ENCODE results near the gene TMOD2. TPM values are rescaled to one million over a fixed set of nuclear protein-coding genes. Genes with fewer than 3 reads are reported as not detected.

TMOD2 gene
- total and polyA plus RNA-seq, 2 of the 8 experiments (the other 6 are each of a cell fraction or from before 2014, with no cell fraction given) = 0.80 to 6.5 TPM

GRCh38 chr15:51793521-51794305, 42.3 kb downstream of the TMOD2 start:
- H4K8ac ChIP-seq (ENCODE audit: extremely low read depth, insufficient read depth, low read length) = no peak overlapping the region
- H2BK12ac ChIP-seq (ENCODE audit: low read depth, low read length) = no peak overlapping the region
- no peaks in the 10 kb centered on the region for H3K9me3 ChIP-seq (ENCODE audit: insufficient read depth in 2 of 2, low read depth in 1 of 2, low read length in 1 of 2)
- no peaks in the 10 kb centered on the region for H4K20me1 ChIP-seq (replicated peaks in 1 of 2; ENCODE audit: control insufficient read depth in 1 of 2, insufficient read depth in 2 of 2, low read length in 2 of 2)
- no peak overlapping the region for H2BK20ac ChIP-seq (ENCODE audit: low read length)
- no peak overlapping the region for H3K23ac ChIP-seq (ENCODE audit: insufficient read length)
- H3K79me2 ChIP-seq (ENCODE audit: control insufficient read depth in 1 of 2, insufficient read depth in 2 of 2, low read length in 2 of 2) = no peaks in the 10 kb centered on the region
- FAIRE-seq = no peak
- H3K14ac ChIP-seq (ENCODE audit: insufficient read length) = no peak overlapping the region
- no peak overlapping the region for H3K27ac ChIP-seq (ENCODE audit: low read depth, low read length)
- no peak overlapping the region for H4K91ac ChIP-seq (replicated peaks; ENCODE audit: insufficient read length, low read length)
- no peak overlapping the region for H3K18ac ChIP-seq (ENCODE audit: extremely low read depth, low read length)
- H2AFZ ChIP-seq (ENCODE audit: low read length) = no peak overlapping the region
- H4K5ac ChIP-seq (ENCODE audit: insufficient read length, low read depth, low read length) = no peak overlapping the region
- H3K4me2 ChIP-seq (ENCODE audit: insufficient read depth in 1 of 2, low read depth in 2 of 2, low read length in 2 of 2) = no peak overlapping the region
- POLR2A ChIA-PET (ENCODE audit: partially characterized antibody) = interaction anchor here (1.1 kb wide), 1 partner anchor 18 kb away, joined by 3 read pairs; no protein-coding TSS in a partner anchor
- H3K79me1 ChIP-seq (ENCODE audit: low read depth, low read length) = no peaks in the 10 kb centered on the region
- H3K4ac ChIP-seq (replicated peaks; ENCODE audit: insufficient read length, low read depth, low read length) = no peak overlapping the region
- H3K27me3 ChIP-seq (replicated peaks in 1 of 4; ENCODE audit: control insufficient read depth in 3 of 4, extremely low read depth in 1 of 4, insufficient read depth in 3 of 4, low read length in 3 of 4) = no peaks in the 10 kb centered on the region
- H3K36me3 ChIP-seq (ENCODE audit: control insufficient read depth in 2 of 4, insufficient read depth in 4 of 4, low read length in 3 of 4) = no peaks in the 10 kb centered on the region
- H3K23me2 ChIP-seq (ENCODE audit: low read depth, low read length) = no peaks in the 10 kb centered on the region
- DNase-seq (ENCODE audit: low read depth in 1 of 2, low spot score in 2 of 2) = no peak
- no peak overlapping the region for H2AK5ac ChIP-seq (ENCODE audit: low read depth, low read length)
- 83% methylated on average over 4 of the region's 4 CpGs; no CpG with 5 or more reads in 1 of the 2 experiments for WGBS, 2 experiments (ENCODE audit: extremely low coverage in 1 of 2, insufficient coverage in 1 of 2, insufficient read length in 1 of 2, insufficient replicate concordance in 2 of 2, low coverage in 1 of 2, low lambda C conversion rate in 2 of 2, missing lambda C conversion rate in 1 of 2)
- H2BK120ac ChIP-seq (replicated peaks; ENCODE audit: low read depth, low read length) = no peak overlapping the region
- no peaks in the 10 kb centered on the region for H3K4me1 ChIP-seq (replicated peaks in 1 of 4; ENCODE audit: control insufficient read depth in 3 of 4, insufficient read depth in 4 of 4, low read length in 3 of 4)
- no peak overlapping the region for H3K56ac ChIP-seq (replicated peaks; ENCODE audit: insufficient read length, low read depth, low read length)
- H2BK5ac ChIP-seq (ENCODE audit: low read depth, low read length) = no peak overlapping the region
- H3K4me3 ChIP-seq (ENCODE audit: extremely low read depth in 1 of 4, insufficient read depth in 2 of 4, low read depth in 3 of 4, low read length in 4 of 4) = no peak overlapping the region
- CTCF ChIA-PET (ENCODE audit: partially characterized antibody) = interaction anchor here (0.7 to 1.5 kb wide), 2 partner anchors 17 to 124 kb away, joined by 3 read pairs; no protein-coding TSS in a partner anchor
- no peak overlapping the region for H3K9ac ChIP-seq (replicated peaks in 1 of 4; ENCODE audit: extremely low read depth in 1 of 4, low read depth in 3 of 4, low read length in 3 of 4)
- H2BK15ac ChIP-seq (ENCODE audit: low read length) = no peak overlapping the region
- TF ChIP-seq SIRT6 (IDR thresholded peaks at IDR 0.05; ENCODE audit: low read length) (no peak), SUZ12 (IDR thresholded peaks at IDR 0.05; ENCODE audit: low read length) (no peak), CHD2 (IDR thresholded peaks at IDR 0.05; ENCODE audit: low read length) (no peak), E2F6 (IDR thresholded peaks at IDR 0.05) (no peak), RXRA (IDR thresholded peaks at IDR 0.05; ENCODE audit: insufficient read depth, low read depth, low read length) (no peak), NRF1 (IDR thresholded peaks at IDR 0.05; ENCODE audit: low read depth, low read length) (no peak), BACH1 (IDR thresholded peaks at IDR 0.05; ENCODE audit: low read length) (no peak), JUN (IDR thresholded peaks at IDR 0.05; ENCODE audit: low read depth, low read length) (no peak)
- TF ChIP-seq, protein P1, sequence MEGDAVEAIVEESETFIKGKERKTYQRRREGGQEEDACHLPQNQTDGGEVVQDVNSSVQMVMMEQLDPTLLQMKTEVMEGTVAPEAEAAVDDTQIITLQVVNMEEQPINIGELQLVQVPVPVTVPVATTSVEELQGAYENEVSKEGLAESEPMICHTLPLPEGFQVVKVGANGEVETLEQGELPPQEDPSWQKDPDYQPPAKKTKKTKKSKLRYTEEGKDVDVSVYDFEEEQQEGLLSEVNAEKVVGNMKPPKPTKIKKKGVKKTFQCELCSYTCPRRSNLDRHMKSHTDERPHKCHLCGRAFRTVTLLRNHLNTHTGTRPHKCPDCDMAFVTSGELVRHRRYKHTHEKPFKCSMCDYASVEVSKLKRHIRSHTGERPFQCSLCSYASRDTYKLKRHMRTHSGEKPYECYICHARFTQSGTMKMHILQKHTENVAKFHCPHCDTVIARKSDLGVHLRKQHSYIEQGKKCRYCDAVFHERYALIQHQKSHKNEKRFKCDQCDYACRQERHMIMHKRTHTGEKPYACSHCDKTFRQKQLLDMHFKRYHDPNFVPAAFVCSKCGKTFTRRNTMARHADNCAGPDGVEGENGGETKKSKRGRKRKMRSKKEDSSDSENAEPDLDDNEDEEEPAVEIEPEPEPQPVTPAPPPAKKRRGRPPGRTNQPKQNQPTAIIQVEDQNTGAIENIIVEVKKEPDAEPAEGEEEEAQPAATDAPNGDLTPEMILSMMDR (IDR thresholded peaks at IDR 0.05; ENCODE audit: control extremely low read depth in 1 of 3, insufficient read depth in 1 of 3, low read depth in 1 of 3, low read length in 3 of 3) = no peak

All from H1 (cell line).